ENCODE measurements around the gene SYF2.
"Not testable (repeated sequence)": the region's sequence is repeated elsewhere in the genome, so short reads cannot be mapped to it uniquely, and the experiment has no call there.

SYF2 gene

GRCh38 chr1:25255706-25256577 lies 23.6 kb upstream of the SYF2 start:
- no peak overlapping the region for H3K4me3 Mint-ChIP-seq
- no peaks in the 10 kb centered on the region for H3K9me3 Mint-ChIP-seq
- DNase-seq (no peak), ATAC-seq (replicated peaks) (no peak)
- H3K4me1 Mint-ChIP-seq, result peaks cover 2 to 7% of the 10 kb centered on the region in 2 donors
- no peaks in the 10 kb centered on the region for H3K27me3 Mint-ChIP-seq
- H3K36me3 Mint-ChIP-seq, result no peaks in the 10 kb centered on the region
- H3K27ac Mint-ChIP-seq, result no peak overlapping the region

- Mint-ChIP-seq H3K27me3 (no peaks in the 10 kb centered on the region), H3K9me3 (no peaks in the 10 kb centered on the region), H3K4me3 (no peak overlapping the region), H3K27ac (no peak overlapping the region), H3K36me3 (no peaks in the 10 kb centered on the region), H3K4me1 (no peaks in the 10 kb centered on the region)
- DNase-seq (no peak), ATAC-seq (replicated peaks) (no peak)
Observed at GRCh38 chr1:25253911-25254310, 21.6 kb upstream of the SYF2 start.

- H3K9me3 Mint-ChIP-seq, result no peaks in the 10 kb centered on the region
- H3K4me1 Mint-ChIP-seq, result peaks cover 22 to 47% of the 10 kb centered on the region in 2 donors
- no peaks in the 10 kb centered on the region for H3K27me3 Mint-ChIP-seq
- H3K36me3 Mint-ChIP-seq, result peaks cover 31 to 36% of the 10 kb centered on the region in 2 donors
- DNase-seq (no peak), ATAC-seq (replicated peaks) (no peak)
- peak overlapping the region; percentile 100 for H3K27ac Mint-ChIP-seq
- H3K4me3 Mint-ChIP-seq, result peak overlapping the region; percentile 90 to 97
Observed at GRCh38 chr1:25247829-25248754, 15.8 kb upstream of the SYF2 start.

GRCh38 chr1:25247024-25247828 lies 14.9 kb upstream of the SYF2 start, which contains the start of gene RSRP1:
TSS of gene RSRP1 (minus strand) at chr1:25247454. CDS start at chr1:25246963, 491 bp downstream.
- DNase-seq, result peak; percentile 99
- H3K27me3 Mint-ChIP-seq, result no peaks in the 10 kb centered on the region
- H3K4me3 Mint-ChIP-seq, result peak within 1 kb of the TSS; percentile 90 to 97
- peaks cover 24 to 56% of the 10 kb centered on the region in 2 donors for H3K4me1 Mint-ChIP-seq
- peak within 1 kb of the TSS; percentile 100 for H3K27ac Mint-ChIP-seq
- H3K9me3 Mint-ChIP-seq, result no peaks in the 10 kb centered on the region
- H3K36me3 Mint-ChIP-seq, result peaks cover 36 to 44% of the 10 kb centered on the region in 2 donors
- ATAC-seq (replicated peaks), result peak; percentile 86 to 93

- Mint-ChIP-seq H3K4me1 (peaks cover 24 to 56% of the 10 kb centered on the region in 2 donors), H3K27me3 (no peaks in the 10 kb centered on the region), H3K36me3 (peaks cover 36 to 44% of the 10 kb centered on the region in 2 donors), H3K27ac (peak overlapping the region; percentile 100), H3K4me3 (peak overlapping the region; percentile 90 to 97), H3K9me3 (no peaks in the 10 kb centered on the region)
- ATAC-seq (replicated peaks) (peak in 1 of 2 donors; percentile 3), DNase-seq (no peak)
Observed at GRCh38 chr1:25246600-25247023, 14.3 kb upstream of the SYF2 start.

- ATAC-seq (replicated peaks), result peak; percentile 6 to 20
- no peaks in the 10 kb centered on the region for H3K9me3 Mint-ChIP-seq
- peak overlapping the region; percentile 100 for H3K27ac Mint-ChIP-seq
- H3K4me3 Mint-ChIP-seq, result peak overlapping the region; percentile 90 to 97
- H3K36me3 Mint-ChIP-seq, result peaks cover 38 to 49% of the 10 kb centered on the region in 2 donors
- H3K27me3 Mint-ChIP-seq, result no peaks in the 10 kb centered on the region
- peaks cover 26 to 62% of the 10 kb centered on the region in 2 donors for H3K4me1 Mint-ChIP-seq
- no peak for DNase-seq
Observed at GRCh38 chr1:25245809-25246599, 13.7 kb upstream of the SYF2 start.

GRCh38 chr1:25245393-25245792 lies 13.1 kb upstream of the SYF2 start:
- ATAC-seq (replicated peaks) (no peak), DNase-seq (no peak)
- H3K36me3 Mint-ChIP-seq, result peaks cover 38 to 51% of the 10 kb centered on the region in 2 donors
- peaks cover 26 to 68% of the 10 kb centered on the region in 2 donors for H3K4me1 Mint-ChIP-seq
- peak overlapping the region; percentile 90 to 97 for H3K4me3 Mint-ChIP-seq
- H3K27ac Mint-ChIP-seq, result no peak overlapping the region
- H3K9me3 Mint-ChIP-seq, result no peaks in the 10 kb centered on the region
- H3K27me3 Mint-ChIP-seq, result no peaks in the 10 kb centered on the region

- no peak overlapping the region for H3K4me3 Mint-ChIP-seq
- peaks cover 36 to 81% of the 10 kb centered on the region in 2 donors for H3K4me1 Mint-ChIP-seq
- DNase-seq (no peak), ATAC-seq (replicated peaks) (no peak)
- no peaks in the 10 kb centered on the region for H3K27me3 Mint-ChIP-seq
- no peaks in the 10 kb centered on the region for H3K9me3 Mint-ChIP-seq
- H3K27ac Mint-ChIP-seq, result peak overlapping the region; percentile 20
- peaks cover 42 to 59% of the 10 kb centered on the region in 2 donors for H3K36me3 Mint-ChIP-seq
Observed at GRCh38 chr1:25243907-25244306, 11.6 kb upstream of the SYF2 start.

GRCh38 chr1:25239681-25240541 lies 7.6 kb upstream of the SYF2 start:
- H3K27ac Mint-ChIP-seq, result peak overlapping the region; percentile 98
- H3K4me3 Mint-ChIP-seq, result peak overlapping the region; percentile 85 to 91
- ATAC-seq (replicated peaks) (peak; percentile 91 to 93), DNase-seq (peak; percentile 97)
- peaks cover 19 to 34% of the 10 kb centered on the region in 2 donors for H3K36me3 Mint-ChIP-seq
- H3K27me3 Mint-ChIP-seq, result no peaks in the 10 kb centered on the region
- peaks cover 34 to 77% of the 10 kb centered on the region in 2 donors for H3K4me1 Mint-ChIP-seq
- no peaks in the 10 kb centered on the region for H3K9me3 Mint-ChIP-seq

- ATAC-seq (replicated peaks) (no peak), DNase-seq (no peak)
- Mint-ChIP-seq H3K36me3 (peaks cover 17 to 26% of the 10 kb centered on the region in 2 donors), H3K4me3 (no peak overlapping the region), H3K27ac (peak overlapping the region; percentile 48), H3K27me3 (no peaks in the 10 kb centered on the region), H3K9me3 (no peaks in the 10 kb centered on the region), H3K4me1 (peaks cover 36 to 75% of the 10 kb centered on the region in 2 donors)
Observed at GRCh38 chr1:25238046-25238445, 5.7 kb upstream of the SYF2 start.

- Mint-ChIP-seq H3K36me3 (peaks cover 14 to 20% of the 10 kb centered on the region in 2 donors), H3K4me1 (peaks cover 38 to 69% of the 10 kb centered on the region in 2 donors), H3K27ac (peak overlapping the region; percentile 93)
Observed at GRCh38 chr1:25236261-25236660, 4.0 kb upstream of the SYF2 start.

GRCh38 chr1:25235411-25235810 lies 3.1 kb upstream of the SYF2 start:
- H3K27me3 Mint-ChIP-seq; H3K9me3 Mint-ChIP-seq; H3K4me3 Mint-ChIP-seq; ATAC-seq (replicated peaks); H3K27ac Mint-ChIP-seq; DNase-seq: not testable (repeated sequence)
- H3K4me1 Mint-ChIP-seq, result peaks cover 39 to 63% of the 10 kb centered on the region in 2 donors
- peaks cover 14 to 20% of the 10 kb centered on the region in 2 donors for H3K36me3 Mint-ChIP-seq

More at GRCh38 chr1:25236261-25236660, 4.0 kb upstream of the SYF2 start:
- H3K27me3 Mint-ChIP-seq; H3K9me3 Mint-ChIP-seq; DNase-seq; ATAC-seq (replicated peaks): not testable (repeated sequence)
- H3K4me3 Mint-ChIP-seq, result peak overlapping the region; percentile 74 to 77
